Measurements from ENCODE around the gene FAM83F.

FAM83F gene

DNA sequence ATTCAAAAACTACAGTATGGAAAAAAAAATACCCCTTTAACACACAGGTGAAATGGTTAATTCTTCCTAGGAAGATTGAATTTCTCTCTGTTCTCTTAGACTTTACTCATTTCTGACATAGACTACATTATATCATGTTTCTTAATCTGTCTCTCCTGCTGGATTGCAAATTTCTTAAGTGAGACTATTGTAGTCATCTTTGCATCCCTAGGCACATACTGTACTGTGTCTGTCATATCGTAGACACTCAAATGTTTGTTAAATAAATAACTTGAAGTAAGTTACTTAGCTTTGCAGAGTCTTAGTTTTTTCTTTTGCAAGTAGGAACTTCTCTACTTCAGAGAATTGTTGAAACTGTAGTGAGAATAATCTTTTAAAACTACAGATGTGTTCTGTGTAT is 58.7 kb downstream of the FAM83F start:
- FAIRE-seq (no peak), DNase-seq (ENCODE audit: insufficient read length, low spot score) (no peak)
- no peak for TF ChIP-seq CTCF (IDR thresholded peaks at IDR 0.05; ENCODE audit: insufficient read depth, missing control alignments)

DNA sequence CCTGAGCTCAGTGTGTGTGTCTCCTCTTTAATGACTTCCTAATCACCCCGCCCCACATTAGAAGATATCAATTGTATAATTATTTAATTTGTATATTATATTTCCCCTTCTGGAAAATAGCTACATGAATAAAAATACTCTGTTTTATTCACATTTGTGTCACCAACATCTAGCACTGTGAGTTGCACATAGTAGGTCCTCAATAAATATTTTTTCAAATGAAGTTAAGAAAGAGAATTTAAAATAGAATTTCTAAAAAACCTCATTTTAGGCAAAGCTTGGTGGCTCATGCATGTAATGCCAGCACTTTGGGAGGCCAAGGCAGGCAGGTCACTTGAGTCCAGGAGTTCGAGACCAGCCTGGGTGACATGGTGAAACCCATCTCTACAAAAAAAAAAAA is 59.7 kb downstream of the FAM83F start:
- TF ChIP-seq CTCF (IDR thresholded peaks at IDR 0.05; ENCODE audit: insufficient read depth, missing control alignments), result no peak
- no peak for DNase-seq (ENCODE audit: insufficient read length, low spot score)
- no peak for FAIRE-seq

GRCh38 chr22:40055143-40055883 is 60.6 kb downstream of the FAM83F start:
- no peak for TF ChIP-seq CTCF (IDR thresholded peaks at IDR 0.05; ENCODE audit: insufficient read depth, missing control alignments)
- FAIRE-seq, result no peak
- no peak for DNase-seq (ENCODE audit: insufficient read length, low spot score)

GRCh38 chr22:40056154-40056553 is 61.4 kb downstream of the FAM83F start:
- TF ChIP-seq CTCF (IDR thresholded peaks at IDR 0.05; ENCODE audit: insufficient read depth, missing control alignments), result no peak
- no peak for DNase-seq (ENCODE audit: insufficient read length, low spot score)
- FAIRE-seq, result no peak

GRCh38 chr22:40056559-40056958 is 61.8 kb downstream of the FAM83F start:
- TF ChIP-seq CTCF (IDR thresholded peaks at IDR 0.05; ENCODE audit: insufficient read depth, missing control alignments), result no peak
- DNase-seq (ENCODE audit: insufficient read length, low spot score) (no peak), FAIRE-seq (no peak)

DNA sequence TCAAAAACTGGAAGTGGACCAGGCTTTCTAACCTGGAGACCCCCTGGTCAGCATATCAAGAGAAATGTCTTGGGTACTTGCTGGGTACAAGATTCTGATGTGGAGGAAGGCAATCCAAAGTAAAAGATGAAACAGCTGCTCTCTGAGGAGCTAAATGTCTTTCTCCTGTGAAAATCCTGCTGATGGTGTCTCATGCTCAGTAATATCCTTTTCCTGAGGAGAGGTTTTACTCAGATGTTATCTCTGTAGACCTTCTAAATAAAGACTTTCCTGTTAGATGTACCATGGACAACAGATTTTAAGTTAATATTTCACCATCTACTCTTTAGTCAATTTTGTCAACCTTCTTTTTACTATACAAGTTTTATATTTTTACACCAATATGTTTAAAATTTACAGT is 62.9 kb downstream of the FAM83F start:
- DNase-seq (ENCODE audit: insufficient read length, low spot score) (no peak), FAIRE-seq (no peak)
- no peak for TF ChIP-seq CTCF (IDR thresholded peaks at IDR 0.05; ENCODE audit: insufficient read depth, missing control alignments)

DNA sequence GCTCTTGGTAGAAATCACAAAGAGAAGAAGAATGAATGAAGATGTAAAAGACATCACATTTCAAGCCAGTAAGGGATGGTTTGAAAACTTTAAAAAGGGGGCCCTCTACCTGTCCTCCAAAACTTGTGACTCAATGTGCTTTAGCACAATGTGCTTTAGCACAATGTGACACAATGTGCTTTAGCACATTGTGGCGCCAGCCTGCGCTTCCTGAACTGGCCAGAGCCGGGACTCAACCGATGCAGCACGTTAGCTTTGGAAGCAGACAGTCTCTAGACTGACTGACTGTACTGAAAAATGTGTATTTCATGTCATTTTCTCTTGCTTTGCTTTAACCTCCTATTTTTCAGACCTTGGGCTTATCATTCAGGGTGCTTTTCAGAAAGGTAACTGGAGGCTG is 63.5 kb downstream of the FAM83F start:
- no peak for TF ChIP-seq CTCF (IDR thresholded peaks at IDR 0.05; ENCODE audit: insufficient read depth, missing control alignments)
- DNase-seq (ENCODE audit: insufficient read length, low spot score), result no peak
- FAIRE-seq, result no peak
